SK-N-SH treated with all-trans-retinoic acid at 6 μM for 48 hours (cell line): ENCODE data around the gene TBC1D7.

Source experiments
- ARNTL ChIP-seq: fragments of 450-650 bp; formaldehyde crosslinking; IDR thresholded peaks from 2 replicates; pipeline ENCODE4 v1.5.0; 2020; ENCODE audit warnings: low read depth, mild to moderate bottlenecking, moderate library complexity, borderline replicate concordance
- ESRRG ChIP-seq: fragments of 250-450 bp; sonication (Bioruptor Pico); IDR thresholded peaks from 2 replicates; pipeline ENCODE4 v1.6.1; 2021; ENCODE audit warnings: mild to moderate bottlenecking
- GLIS3 ChIP-seq: fragments of 250-450 bp; sonication (Bioruptor Pico); IDR thresholded peaks from 2 replicates; pipeline ENCODE4 v1.5.0; 2020; ENCODE audit warnings: mild to moderate bottlenecking, moderate library complexity
- ISL1 ChIP-seq: fragments of 250-450 bp; sonication (Bioruptor Pico); IDR thresholded peaks from 2 replicates; pipeline ENCODE4 v2.1.2; 2022; ENCODE audit warnings: mild to moderate bottlenecking, moderate library complexity
- POU6F1 ChIP-seq: fragments of 250-450 bp; sonication (Bioruptor Pico); IDR thresholded peaks from 2 replicates; pipeline ENCODE4 v1.8.0; 2021; ENCODE audit warnings: low read depth, mild to moderate bottlenecking, moderate library complexity, borderline replicate concordance
- TCF4 ChIP-seq: fragments of 250-450 bp; sonication (Bioruptor Pico); IDR thresholded peaks from 2 replicates; pipeline ENCODE4 v1.8.0; 2021; ENCODE audit warnings: mild to moderate bottlenecking, moderate library complexity, borderline replicate concordance
- TOX ChIP-seq: fragments of 250-450 bp; sonication (Bioruptor Pico); IDR thresholded peaks from 2 replicates; pipeline ENCODE4 v1.8.0; 2021; ENCODE audit warnings: mild to moderate bottlenecking, moderate library complexity, borderline replicate concordance
- TSHZ2 ChIP-seq: fragments of 250-450 bp; sonication (Bioruptor Pico); IDR thresholded peaks from 2 replicates; pipeline ENCODE4 v1.5.0; 2020; ENCODE audit warnings: mild to moderate bottlenecking, moderate library complexity
- ZC3H10 ChIP-seq: fragments of 250-450 bp; sonication (Bioruptor Pico); IDR thresholded peaks from 2 replicates; pipeline ENCODE4 v1.5.1; 2021; ENCODE audit warnings: mild to moderate bottlenecking, moderate library complexity
- ZNF565 ChIP-seq: fragments of 450-650 bp; formaldehyde crosslinking; conservative IDR thresholded peaks from 2 replicates; pipeline ENCODE4 v1.5.0; 2020; ENCODE audit warnings: low read depth, mild to moderate bottlenecking, moderate library complexity
- ZNF8 ChIP-seq: fragments of 450-650 bp; formaldehyde crosslinking; IDR thresholded peaks from 2 replicates; pipeline ENCODE4 v1.5.0; 2020; ENCODE audit warnings: mild to moderate bottlenecking, moderate library complexity
- TF ChIP-seq, protein P1 (sequence below): fragments of 250-450 bp; sonication (Bioruptor Pico); IDR thresholded peaks from 2 replicates; pipeline ENCODE4 v1.5.1; 2020; ENCODE audit warnings: low read depth, mild to moderate bottlenecking, moderate library complexity
- TF ChIP-seq, protein P2 (sequence below): fragments of 250-450 bp; sonication (Bioruptor Pico); IDR thresholded peaks from 2 replicates; pipeline ENCODE4 v1.8.0; 2020; ENCODE audit warnings: mild to moderate bottlenecking, moderate library complexity, borderline replicate concordance

DNA sequence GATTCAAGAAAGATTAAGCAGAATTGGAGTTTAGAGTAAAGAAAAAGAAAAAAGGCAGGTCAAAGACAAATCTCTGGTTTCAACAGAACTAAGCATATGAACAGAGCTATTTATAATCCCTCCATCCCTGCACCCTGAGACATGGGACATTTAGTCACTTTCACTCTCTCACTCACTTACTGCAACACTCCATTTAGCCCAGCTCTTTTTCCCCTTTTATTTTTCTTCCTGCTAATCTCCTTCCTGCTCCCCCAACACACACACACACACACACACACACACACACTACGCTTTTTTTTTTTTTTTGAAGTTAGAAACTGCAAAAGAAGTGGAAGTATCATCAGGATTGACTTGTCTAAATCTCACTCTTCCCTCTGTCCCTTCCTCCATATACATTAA is 45.1 kb upstream of the TBC1D7 start:
- TF ChIP-seq, protein P1, sequence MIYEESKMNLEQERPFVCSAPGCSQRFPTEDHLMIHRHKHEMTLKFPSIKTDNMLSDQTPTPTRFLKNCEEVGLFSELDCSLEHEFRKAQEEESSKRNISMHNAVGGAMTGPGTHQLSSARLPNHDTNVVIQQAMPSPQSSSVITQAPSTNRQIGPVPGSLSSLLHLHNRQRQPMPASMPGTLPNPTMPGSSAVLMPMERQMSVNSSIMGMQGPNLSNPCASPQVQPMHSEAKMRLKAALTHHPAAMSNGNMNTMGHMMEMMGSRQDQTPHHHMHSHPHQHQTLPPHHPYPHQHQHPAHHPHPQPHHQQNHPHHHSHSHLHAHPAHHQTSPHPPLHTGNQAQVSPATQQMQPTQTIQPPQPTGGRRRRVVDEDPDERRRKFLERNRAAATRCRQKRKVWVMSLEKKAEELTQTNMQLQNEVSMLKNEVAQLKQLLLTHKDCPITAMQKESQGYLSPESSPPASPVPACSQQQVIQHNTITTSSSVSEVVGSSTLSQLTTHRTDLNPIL (CRISPR knock-in tag), result no peak
- TF ChIP-seq TCF4 (CRISPR knock-in tag), result no peak
- no peak for TF ChIP-seq TSHZ2 (CRISPR knock-in tag)
- no peak for TF ChIP-seq ESRRG (CRISPR knock-in tag)
- no peak for TF ChIP-seq TOX
- TF ChIP-seq ZNF565 (CRISPR knock-in tag), result no peak
- no peak for TF ChIP-seq GLIS3 (CRISPR knock-in tag)
- TF ChIP-seq ZNF8 (CRISPR knock-in tag), result no peak
- no peak for TF ChIP-seq ARNTL (CRISPR knock-in tag)
- TF ChIP-seq, protein P2, sequence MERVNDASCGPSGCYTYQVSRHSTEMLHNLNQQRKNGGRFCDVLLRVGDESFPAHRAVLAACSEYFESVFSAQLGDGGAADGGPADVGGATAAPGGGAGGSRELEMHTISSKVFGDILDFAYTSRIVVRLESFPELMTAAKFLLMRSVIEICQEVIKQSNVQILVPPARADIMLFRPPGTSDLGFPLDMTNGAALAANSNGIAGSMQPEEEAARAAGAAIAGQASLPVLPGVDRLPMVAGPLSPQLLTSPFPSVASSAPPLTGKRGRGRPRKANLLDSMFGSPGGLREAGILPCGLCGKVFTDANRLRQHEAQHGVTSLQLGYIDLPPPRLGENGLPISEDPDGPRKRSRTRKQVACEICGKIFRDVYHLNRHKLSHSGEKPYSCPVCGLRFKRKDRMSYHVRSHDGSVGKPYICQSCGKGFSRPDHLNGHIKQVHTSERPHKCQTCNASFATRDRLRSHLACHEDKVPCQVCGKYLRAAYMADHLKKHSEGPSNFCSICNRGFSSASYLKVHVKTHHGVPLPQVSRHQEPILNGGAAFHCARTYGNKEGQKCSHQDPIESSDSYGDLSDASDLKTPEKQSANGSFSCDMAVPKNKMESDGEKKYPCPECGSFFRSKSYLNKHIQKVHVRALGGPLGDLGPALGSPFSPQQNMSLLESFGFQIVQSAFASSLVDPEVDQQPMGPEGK, result no peak
- no peak for TF ChIP-seq POU6F1 (CRISPR knock-in tag)
- TF ChIP-seq ZC3H10 (CRISPR knock-in tag), result no peak
- no peak for TF ChIP-seq ISL1 (CRISPR knock-in tag)
